Stomach smooth muscle (tissue), 2 donors: ENCODE results near the gene RREB1.

ENCODE experiments used
- H3K27ac ChIP-seq: one replicate; pipeline ENCODE4 v1.7.0; 2013; ENCODE audit warnings: mild to moderate bottlenecking, low read length, inconsistent platforms
- H3K27me3 ChIP-seq, 2 donors: one replicate each; pipeline ENCODE4 v1.7.0; 2013; ENCODE audit warnings: low read length in 2 of 2; ENCODE audit not compliant: insufficient read depth in 2 of 2, control insufficient read depth in 1 of 2
- H3K36me3 ChIP-seq, 2 donors: one replicate each; pipeline ENCODE4 v1.7.0; 2013; ENCODE audit warnings: low read length in 2 of 2; ENCODE audit not compliant: control insufficient read depth in 2 of 2, insufficient read depth in 2 of 2
- H3K4me1 ChIP-seq: one replicate; pipeline ENCODE4 v1.7.0; 2013; ENCODE audit warnings: low read length; ENCODE audit not compliant: control insufficient read depth, insufficient read depth
- H3K4me3 ChIP-seq, 2 donors: one replicate each; pipeline ENCODE4 v1.7.0; 2013; ENCODE audit warnings: low read length in 2 of 2
- H3K9ac ChIP-seq, 2 donors: one replicate each; pipeline ENCODE4 v1.7.0; 2013; ENCODE audit warnings: low read length in 2 of 2, mild to moderate bottlenecking in 1 of 2
- H3K9me3 ChIP-seq, 2 donors: one replicate each; pipeline ENCODE4 v1.7.0; 2013; ENCODE audit warnings: low read length in 2 of 2; ENCODE audit not compliant: control insufficient read depth in 2 of 2
- donor health status: healthy.
- donor health status: Pancreatic carcinoma.

The RREB1 gene

GRCh38 chr6:7276199-7276524 is 168.4 kb downstream of the RREB1 start:
- Histone ChIP-seq H3K27ac (no peak overlapping the region), H3K4me3 (no peak overlapping the region), H3K4me1 (peaks cover 5% of the 10 kb centered on the region), H3K36me3 (no peaks in the 10 kb centered on the region), H3K27me3 (no peaks in the 10 kb centered on the region), H3K9ac (no peak overlapping the region), H3K9me3 (no peaks in the 10 kb centered on the region)

DNA sequence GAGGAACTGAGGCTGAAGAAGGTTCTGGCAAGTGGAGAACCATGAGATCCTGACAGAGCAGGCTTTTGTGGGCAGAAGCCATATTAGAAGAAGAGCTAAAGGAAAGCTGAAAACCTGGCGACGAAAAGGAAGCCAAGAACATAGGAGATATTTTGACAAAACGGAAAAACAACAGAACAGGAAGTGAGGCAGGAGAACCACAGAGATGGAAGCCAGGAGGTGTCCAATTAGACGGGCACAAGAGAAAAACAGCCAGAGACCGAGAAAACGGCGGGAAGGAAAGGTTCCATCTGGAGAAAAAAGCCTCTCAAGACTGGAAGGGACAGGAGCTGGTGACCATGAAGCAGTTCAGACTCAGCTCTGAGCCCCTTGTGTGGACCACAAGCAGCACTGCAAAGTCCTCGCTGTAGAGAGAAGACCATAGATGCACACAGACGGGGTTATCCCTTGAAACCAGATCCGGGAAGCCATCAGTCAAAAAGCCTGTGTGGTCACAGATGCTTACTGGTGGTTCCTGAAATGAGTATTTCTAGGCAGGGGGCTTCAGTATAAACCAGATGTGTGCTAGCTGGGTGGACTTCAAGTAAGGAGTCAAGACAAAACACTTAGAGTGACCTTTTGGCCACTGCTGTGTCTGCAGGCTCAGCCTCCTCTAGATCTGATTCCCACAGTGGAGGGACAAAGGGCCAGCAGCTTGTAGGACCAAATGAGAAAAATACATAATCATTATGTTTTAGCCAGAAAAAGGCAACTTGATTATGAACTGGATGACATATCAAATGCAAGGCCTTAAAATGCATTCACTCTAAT is 174.5 kb downstream of the RREB1 start:
- Histone ChIP-seq H3K27ac (no peak overlapping the region), H3K27me3 (no peaks in the 10 kb centered on the region), H3K36me3 (peaks cover 11 to 12% of the 10 kb centered on the region in 2 donors), H3K4me3 (no peak overlapping the region), H3K9ac (no peak overlapping the region), H3K4me1 (peaks cover 8% of the 10 kb centered on the region), H3K9me3 (no peaks in the 10 kb centered on the region)

GRCh38 chr6:7283676-7284075 is 175.9 kb downstream of the RREB1 start:
- Histone ChIP-seq H3K9ac (no peak overlapping the region), H3K27ac (no peak overlapping the region), H3K4me3 (no peak overlapping the region), H3K9me3 (no peaks in the 10 kb centered on the region), H3K27me3 (no peaks in the 10 kb centered on the region), H3K4me1 (peaks cover 8% of the 10 kb centered on the region), H3K36me3 (peaks cover 17 to 20% of the 10 kb centered on the region in 2 donors)

DNA sequence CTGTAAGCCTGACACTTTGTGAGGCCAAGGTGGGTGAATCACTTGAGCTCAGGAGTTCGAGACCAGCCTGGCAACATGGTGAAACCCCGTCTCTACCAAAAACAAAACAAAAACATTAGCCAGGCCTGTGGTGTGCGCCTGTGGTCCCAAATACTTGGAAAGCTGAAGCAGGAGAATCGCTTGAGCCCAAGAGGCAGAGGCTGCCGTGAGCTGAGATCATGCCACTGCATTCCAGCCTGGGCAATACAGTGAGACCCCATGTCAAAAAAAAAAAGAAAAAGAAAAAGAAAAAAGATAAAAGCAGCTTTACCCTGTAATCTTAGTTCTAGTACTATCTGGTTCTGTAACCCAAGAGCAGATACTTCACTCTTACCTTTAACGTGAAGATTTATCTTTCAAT is 177.7 kb downstream of the RREB1 start:
- H3K36me3 ChIP-seq, result peaks cover 24 to 32% of the 10 kb centered on the region in 2 donors
- H3K9me3 ChIP-seq, result no peaks in the 10 kb centered on the region
- no peak overlapping the region for H3K27ac ChIP-seq
- H3K9ac ChIP-seq, result no peak overlapping the region
- H3K27me3 ChIP-seq, result no peaks in the 10 kb centered on the region
- no peak overlapping the region for H3K4me3 ChIP-seq
- peaks cover 3% of the 10 kb centered on the region for H3K4me1 ChIP-seq

- H3K9ac ChIP-seq, result no peak overlapping the region
- no peak overlapping the region for H3K27ac ChIP-seq
- peaks cover 32 to 43% of the 10 kb centered on the region in 2 donors for H3K36me3 ChIP-seq
- H3K27me3 ChIP-seq, result no peaks in the 10 kb centered on the region
- H3K4me3 ChIP-seq, result no peak overlapping the region
- no peaks in the 10 kb centered on the region for H3K4me1 ChIP-seq
- no peaks in the 10 kb centered on the region for H3K9me3 ChIP-seq
Observed at GRCh38 chr6:7290079-7290478, 182.3 kb downstream of the RREB1 start.

GRCh38 chr6:7292596-7293255 is 185.0 kb downstream of the RREB1 start:
- H3K4me3 ChIP-seq, result no peak overlapping the region
- no peak overlapping the region for H3K27ac ChIP-seq
- H3K9me3 ChIP-seq, result no peaks in the 10 kb centered on the region
- H3K4me1 ChIP-seq, result no peaks in the 10 kb centered on the region
- H3K9ac ChIP-seq, result no peak overlapping the region
- no peaks in the 10 kb centered on the region for H3K27me3 ChIP-seq
- peaks cover 36 to 43% of the 10 kb centered on the region in 2 donors for H3K36me3 ChIP-seq

- Histone ChIP-seq H3K27me3 (no peaks in the 10 kb centered on the region), H3K27ac (no peak overlapping the region), H3K9me3 (no peaks in the 10 kb centered on the region), H3K4me3 (no peak overlapping the region), H3K4me1 (no peaks in the 10 kb centered on the region), H3K36me3 (peaks cover 29 to 40% of the 10 kb centered on the region in 2 donors), H3K9ac (no peak overlapping the region)
Observed at GRCh38 chr6:7295916-7296315, 188.2 kb downstream of the RREB1 start.

DNA sequence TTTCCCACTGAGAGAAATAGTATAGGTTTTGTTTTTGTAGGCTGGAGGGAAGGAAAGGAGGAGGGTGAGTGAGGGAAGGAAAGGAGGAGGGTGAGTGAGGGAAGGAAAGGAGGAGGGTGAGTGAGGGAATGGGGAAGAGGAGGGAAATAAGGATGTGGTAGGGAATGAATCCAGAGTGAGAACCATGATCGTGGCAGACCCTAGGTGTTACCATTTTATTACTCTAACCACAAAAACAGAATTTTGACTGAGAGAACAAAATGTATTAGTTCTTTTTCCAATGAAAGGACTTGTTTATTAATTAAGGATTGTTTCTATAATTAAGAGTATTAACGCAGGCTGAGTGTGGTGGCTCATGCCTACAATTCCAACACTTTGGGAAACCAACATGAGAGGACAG is 188.8 kb downstream of the RREB1 start:
- no peaks in the 10 kb centered on the region for H3K27me3 ChIP-seq
- H3K4me3 ChIP-seq, result no peak overlapping the region
- H3K9me3 ChIP-seq, result no peaks in the 10 kb centered on the region
- no peaks in the 10 kb centered on the region for H3K4me1 ChIP-seq
- peaks cover 36 to 47% of the 10 kb centered on the region in 2 donors for H3K36me3 ChIP-seq
- no peak overlapping the region for H3K9ac ChIP-seq
- no peak overlapping the region for H3K27ac ChIP-seq

- no peak overlapping the region for H3K9ac ChIP-seq
- H3K27ac ChIP-seq, result no peak overlapping the region
- H3K4me1 ChIP-seq, result no peaks in the 10 kb centered on the region
- no peaks in the 10 kb centered on the region for H3K9me3 ChIP-seq
- H3K4me3 ChIP-seq, result no peak overlapping the region
- H3K36me3 ChIP-seq, result peaks cover 35 to 39% of the 10 kb centered on the region in 2 donors
- no peaks in the 10 kb centered on the region for H3K27me3 ChIP-seq
Observed at GRCh38 chr6:7298113-7298512, 190.4 kb downstream of the RREB1 start.

GRCh38 chr6:7300926-7301325 is 193.2 kb downstream of the RREB1 start:
- H3K9ac ChIP-seq, result no peak overlapping the region
- H3K4me1 ChIP-seq, result no peaks in the 10 kb centered on the region
- H3K27me3 ChIP-seq, result no peaks in the 10 kb centered on the region
- H3K9me3 ChIP-seq, result no peaks in the 10 kb centered on the region
- peaks cover 31 to 46% of the 10 kb centered on the region in 2 donors for H3K36me3 ChIP-seq
- no peak overlapping the region for H3K27ac ChIP-seq
- H3K4me3 ChIP-seq, result no peak overlapping the region
